Hippocampal formation (tissue), 2 donors: ENCODE measurements around the gene ITPR3.

Experiments
- DNase-seq, 2 donors: peaks; one replicate each; lab custom pipeline; 2025; lab: John Stamatoyannopoulos, UW

ITPR3 gene

GRCh38 chr6:33638556-33638955 is 17.4 kb downstream of the ITPR3 start:
- no peak for DNase-seq

DNA sequence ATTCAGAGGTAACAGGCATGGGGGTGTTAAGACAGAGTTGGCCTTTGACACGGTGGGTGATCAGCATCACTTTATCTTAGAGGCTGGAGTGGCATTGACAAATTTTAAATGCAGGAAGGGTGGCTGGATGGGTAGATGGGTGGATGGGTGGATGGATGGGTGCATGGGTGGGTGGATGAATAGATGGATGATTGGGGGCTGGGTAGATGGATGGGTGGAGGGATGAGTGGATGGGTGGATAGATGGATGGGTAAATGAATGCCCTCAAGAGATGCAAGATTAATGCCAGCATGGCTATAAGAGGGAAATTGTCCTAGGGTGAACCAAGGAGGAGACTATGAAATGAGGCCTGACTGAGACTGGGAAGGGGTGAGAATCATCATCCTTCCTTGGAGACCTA is 18.4 kb downstream of the ITPR3 start:
- no peak for DNase-seq

GRCh38 chr6:33640361-33640760 is 19.2 kb downstream of the ITPR3 start:
- no peak for DNase-seq

GRCh38 chr6:33641144-33641543 is 20.0 kb downstream of the ITPR3 start:
- no peak for DNase-seq

DNA sequence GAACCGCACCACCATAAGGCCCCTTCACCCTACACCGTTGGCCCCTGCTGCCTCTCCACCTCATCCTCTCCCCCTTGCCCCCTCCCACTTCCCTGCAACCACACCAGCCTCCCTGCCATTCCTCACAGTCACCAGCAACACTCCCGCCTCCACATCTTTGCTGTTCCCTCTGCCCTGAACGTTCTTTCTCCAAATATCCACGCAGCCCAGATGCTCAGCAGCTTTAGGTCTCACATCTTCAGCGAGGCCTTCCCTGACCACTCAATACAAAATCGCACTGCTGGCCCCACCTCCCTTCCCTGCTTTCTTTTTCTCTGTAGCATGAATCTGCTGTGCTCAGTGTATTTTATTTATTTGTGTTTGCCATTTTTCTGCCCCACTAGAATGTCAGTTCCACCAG is 20.5 kb downstream of the ITPR3 start:
- DNase-seq: peak in 1 of 2 donors; percentile 0

DNA sequence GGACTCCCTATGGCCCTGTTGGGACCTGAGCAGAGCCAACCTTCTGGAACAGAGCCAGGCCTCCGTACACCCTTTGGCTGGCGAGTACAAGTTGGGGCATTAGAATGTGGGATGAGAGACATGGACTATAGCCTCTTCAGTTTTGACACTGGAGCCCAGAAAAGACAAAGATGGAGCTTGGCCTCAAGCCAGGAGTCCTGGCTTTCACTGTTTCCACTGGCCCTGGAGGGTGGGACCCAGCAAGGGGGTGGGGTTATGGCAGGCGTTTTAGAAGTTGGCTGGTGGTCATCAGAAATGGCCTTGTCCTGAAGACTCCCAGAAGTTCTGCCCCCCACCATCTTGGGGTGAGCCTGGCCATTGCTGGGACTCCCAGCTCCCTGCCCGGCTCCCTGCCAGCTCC is 21.8 kb downstream of the ITPR3 start:
- no peak for DNase-seq

DNA sequence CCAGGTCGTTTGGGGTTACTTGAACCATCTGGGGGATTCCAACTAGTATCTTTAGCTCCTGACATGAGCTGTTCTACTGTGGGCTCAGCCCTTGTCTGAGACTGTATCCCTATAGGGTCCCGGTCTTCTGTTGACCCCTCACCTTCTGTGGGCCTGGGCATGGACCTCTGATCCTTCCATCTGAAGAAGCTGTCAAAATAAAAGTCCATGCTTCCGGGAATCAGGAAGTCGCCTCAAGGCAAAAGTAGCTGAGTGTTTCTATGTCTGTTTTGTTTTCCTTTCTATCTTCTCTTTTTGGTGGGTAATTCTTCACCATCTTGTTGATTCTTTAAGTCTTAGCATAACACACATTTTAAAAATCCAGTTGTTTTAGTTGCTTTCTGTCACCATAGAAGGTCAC is 30.3 kb downstream of the ITPR3 start:
- no peak for DNase-seq

- no peak for DNase-seq
These were observed 30.9 kb downstream of the ITPR3 start for GRCh38 chr6:33652002-33652401.

DNA sequence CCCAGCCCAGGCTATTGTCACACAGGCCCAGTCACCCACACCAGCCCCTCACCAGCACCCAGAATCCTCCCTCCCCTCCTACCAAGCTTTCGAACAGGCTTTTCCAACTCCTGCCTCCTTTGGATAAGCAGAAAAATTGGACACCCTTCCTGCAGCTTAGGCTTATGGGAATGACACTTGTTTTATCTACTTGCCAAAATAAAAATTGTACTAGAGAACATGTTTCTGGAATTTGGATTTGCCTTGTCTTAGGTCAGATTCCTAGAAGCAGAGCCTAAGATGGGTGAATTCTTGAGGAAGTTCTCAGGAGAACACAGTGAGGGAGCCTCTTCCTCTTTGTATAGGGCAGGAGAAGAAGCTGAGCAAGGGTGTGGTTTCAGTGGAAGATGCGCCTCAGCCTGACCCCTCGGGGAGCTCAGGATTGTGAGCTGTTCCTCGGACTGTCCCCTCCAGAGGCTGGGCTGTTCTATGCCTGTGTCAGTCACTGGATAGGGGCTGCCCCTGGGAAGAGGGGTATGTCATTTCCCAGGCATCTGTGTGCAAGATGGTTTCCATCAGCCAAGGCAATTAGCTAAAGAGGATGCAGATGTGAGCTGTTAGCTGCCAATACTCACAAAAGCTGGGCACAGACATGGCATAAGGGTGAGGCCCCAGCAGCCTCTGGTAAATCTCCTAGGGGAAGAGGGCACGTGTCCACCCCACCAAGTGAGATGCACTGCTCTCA is 33.9 kb downstream of the ITPR3 start:
- DNase-seq: no peak

GRCh38 chr6:33656844-33657243 is 35.7 kb downstream of the ITPR3 start:
- no peak for DNase-seq

DNA sequence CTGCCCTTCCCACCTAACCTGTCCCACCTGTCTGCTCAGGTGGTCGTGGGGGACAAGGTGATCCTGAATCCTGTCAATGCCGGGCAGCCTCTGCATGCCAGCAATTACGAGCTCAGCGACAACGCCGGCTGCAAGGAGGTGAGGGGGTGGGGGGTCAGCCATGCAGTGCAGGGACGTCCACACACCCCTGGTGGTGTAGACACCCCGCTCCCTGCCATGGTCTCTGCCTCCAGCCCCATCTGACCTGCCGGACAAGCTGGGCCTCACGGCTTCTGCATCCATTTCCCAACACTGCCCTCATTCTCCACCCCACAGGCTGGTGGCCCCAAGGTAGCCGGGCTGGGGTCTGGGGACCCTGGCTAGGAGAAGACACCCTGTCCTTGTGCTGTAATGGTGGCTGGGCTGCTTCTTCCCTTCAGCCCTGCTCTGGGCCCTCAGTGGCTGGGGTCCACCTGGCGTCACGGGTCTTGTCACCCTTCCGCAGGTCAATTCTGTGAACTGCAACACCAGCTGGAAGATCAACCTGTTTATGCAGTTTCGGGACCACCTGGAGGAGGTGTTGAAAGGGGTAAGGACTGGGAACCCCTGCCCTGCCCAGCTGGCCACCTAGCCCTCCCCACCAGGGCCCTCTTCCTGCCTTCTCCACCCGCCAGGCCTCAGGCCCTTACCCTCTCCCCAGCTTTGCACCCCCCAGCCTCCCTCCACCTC is 38.0 kb downstream of the ITPR3 start:
- DNase-seq: no peak

DNA sequence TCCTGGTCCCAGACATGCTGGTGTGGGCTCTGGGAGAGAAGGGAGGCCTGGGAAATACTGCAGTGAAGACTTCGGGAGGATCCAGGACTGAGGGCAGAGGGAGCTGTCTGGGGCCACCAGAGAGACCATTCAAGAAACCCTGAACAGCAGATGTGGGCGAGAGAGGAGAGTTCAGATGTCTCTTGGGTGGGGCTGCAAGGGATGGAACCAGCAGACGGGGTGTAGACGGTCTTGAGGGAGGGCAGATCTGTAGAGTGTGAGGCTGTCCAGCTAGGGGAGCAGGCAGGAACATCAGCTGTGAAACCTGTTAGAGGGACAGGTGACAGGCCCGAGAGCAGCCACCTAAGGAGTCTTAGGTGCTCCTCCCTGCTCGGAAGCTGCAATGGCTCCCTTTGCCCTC is 38.9 kb downstream of the ITPR3 start:
- no peak for DNase-seq

- no peak for DNase-seq
These were observed 40.1 kb downstream of the ITPR3 start for GRCh38 chr6:33661106-33661838.

DNA sequence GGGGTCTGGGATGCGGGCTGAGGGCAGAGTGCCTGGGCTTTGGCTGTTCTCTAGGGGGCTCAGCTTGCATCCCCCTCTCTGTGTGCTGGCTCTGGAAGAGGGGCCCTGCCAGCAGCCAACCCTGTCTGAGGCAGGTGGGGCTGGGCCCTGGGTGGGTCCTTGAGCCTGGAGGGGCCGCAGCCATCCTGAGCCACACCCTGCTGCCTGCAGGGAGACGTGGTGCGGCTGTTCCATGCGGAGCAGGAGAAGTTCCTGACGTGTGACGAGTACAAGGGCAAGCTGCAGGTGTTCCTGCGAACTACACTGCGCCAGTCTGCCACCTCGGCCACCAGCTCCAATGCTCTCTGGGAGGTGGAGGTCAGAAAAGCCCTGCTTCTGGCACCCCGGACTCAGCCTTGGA is 41.2 kb downstream of the ITPR3 start:
- no peak for DNase-seq

DNA sequence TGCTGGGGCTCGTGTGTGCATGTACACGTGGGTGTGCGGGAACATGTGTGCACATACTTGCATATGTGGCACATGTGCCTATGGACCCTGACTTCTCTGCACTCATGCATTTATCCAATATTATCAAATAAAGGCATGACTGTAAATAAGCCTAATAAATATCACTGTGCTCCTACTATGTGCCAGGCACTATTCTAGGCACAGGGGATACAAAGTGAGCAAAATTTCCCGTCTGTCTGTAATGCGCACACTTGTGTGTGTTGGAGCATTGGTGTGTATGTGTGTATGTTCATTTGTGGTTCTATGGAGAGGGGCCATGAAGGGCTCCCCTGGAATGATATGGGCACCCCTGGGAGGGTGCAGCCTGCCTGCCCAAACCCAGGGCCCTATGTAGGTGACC is 41.9 kb downstream of the ITPR3 start:
- DNase-seq: no peak

GRCh38 chr6:33663727-33664449 is 42.8 kb downstream of the ITPR3 start:
- no peak for DNase-seq

DNA sequence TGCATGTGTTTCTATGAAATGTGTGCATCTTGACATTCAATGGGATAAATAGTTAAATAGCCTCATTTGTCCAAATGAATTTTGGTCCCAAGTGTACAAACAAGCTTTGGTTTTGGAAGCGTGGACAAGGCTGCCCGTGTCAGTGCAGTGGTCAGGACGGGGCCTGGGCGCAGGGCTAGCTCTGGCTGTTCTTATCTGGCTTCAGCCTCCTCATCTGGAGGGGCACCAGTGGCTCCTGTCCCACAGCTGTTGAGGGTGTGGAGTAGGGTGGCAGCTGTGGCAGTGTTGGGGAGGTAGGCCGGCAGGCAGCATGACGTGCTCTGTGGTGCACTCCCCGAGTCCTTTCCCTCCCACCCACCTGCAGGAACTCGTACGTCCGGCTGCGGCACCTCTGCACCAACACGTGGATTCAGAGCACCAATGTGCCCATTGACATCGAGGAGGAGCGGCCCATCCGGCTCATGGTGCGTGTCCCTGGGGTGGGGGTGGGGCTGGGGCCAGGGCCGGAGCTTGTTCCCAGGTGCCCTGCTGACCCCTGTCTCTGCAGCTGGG is 43.5 kb downstream of the ITPR3 start:
- no peak for DNase-seq

- no peak for DNase-seq
These were observed 44.8 kb downstream of the ITPR3 start for GRCh38 chr6:33665957-33666356.

DNA sequence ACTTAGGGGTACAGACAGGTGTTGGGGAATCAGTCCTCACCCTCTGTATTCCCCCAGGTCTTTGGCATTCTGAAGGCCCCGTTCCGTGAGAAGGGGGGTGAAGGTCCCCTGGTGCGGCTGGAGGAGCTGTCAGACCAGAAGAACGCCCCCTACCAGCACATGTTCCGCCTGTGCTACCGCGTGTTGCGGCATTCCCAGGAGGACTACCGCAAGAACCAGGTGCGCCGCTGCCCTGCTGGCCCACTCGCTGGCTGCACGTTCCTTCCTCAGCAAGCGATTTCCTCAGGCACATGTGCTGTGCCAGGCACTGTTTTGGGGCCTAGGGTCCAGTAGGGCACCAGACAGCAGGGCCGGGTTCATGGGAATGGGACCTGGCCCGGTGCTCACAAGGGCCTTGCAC is 46.0 kb downstream of the ITPR3 start:
- no peak for DNase-seq

- DNase-seq: no peak
These were observed 46.7 kb downstream of the ITPR3 start for GRCh38 chr6:33667776-33668175.

DNA sequence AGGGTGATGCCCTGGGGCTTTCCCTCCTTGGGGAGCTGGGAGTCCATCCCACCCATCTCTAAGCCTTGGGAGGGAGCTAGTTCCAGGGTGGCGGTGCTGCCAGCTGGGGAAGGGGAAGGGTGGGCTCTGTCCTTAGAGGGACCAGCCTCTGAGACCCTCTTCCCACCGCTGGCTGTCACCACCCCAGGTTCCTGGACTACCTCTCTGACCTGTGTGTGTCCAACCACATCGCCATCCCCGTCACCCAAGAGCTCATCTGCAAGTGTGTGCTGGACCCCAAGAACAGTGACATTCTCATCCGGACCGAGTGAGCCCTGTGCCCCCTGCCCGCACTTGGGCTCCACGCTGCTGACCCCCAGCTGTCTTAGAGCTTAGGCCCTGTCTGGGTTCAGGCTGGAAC is 47.2 kb downstream of the ITPR3 start:
- DNase-seq: no peak

DNA sequence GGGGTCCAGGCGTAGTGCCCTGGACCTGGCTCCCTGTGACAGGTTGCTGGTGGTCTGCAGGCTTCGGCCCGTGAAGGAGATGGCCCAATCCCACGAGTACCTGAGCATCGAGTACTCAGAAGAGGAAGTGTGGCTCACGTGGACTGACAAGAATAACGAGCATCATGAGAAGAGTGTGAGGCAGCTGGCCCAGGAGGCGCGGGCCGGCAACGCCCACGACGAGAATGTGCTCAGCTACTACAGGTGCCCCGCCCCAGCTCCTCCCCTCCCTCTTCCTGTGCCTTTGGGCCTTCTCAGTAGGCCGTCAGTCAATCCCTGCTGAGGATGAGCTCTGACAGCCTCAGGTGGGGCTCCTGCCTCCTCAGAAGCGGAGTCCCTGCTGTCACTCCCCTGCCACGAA is 47.8 kb downstream of the ITPR3 start:
- no peak for DNase-seq
